ENCODE measurements around the gene LEAP2.
"Not testable (repeated sequence)": the region's sequence is repeated elsewhere in the genome, so short reads cannot be mapped to it uniquely, and the experiment has no call there.

LEAP2 gene

DNA sequence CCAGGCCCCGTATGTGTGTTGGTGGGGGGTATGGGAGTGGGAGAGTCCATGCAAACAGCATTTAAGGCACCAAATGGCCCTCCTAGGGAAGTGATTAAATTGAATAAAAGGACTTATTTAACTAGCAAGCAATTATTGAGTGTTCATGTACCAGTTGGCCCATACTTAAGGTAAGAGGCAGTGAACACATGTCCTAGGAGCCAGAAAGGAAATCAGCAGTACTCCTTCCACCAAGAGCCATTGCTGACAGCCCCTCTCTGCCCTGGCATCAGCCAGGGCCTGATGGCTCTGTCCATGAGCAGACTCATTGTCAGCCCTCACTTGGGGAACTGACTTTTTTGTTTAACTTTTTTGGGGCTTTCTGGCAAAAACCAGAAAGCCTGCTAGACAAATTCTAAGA, 32.6 kb upstream of the LEAP2 start:
- no peak for DNase-seq (ENCODE audit: low spot score)

DNA sequence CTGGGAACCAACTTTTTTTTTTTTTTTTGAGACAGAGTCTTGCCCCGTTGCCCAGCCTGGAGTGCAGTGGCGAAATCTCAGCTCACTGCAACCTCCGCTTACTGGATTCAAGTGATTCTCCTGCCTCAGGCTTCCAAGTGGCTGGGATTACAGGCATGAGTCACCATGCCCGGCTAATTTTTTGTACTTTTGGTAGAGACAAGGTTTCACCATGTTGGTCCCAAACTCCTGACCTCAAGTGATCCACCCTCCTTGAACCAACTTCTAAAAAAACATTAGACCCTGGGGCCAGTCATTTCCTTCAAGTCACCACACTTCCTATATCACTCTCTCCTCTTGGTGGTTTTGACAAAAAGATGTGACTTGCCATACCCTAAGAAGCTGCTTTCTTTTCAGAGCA, 32.2 kb upstream of the LEAP2 start:
- no peak for DNase-seq (ENCODE audit: low spot score)

DNA sequence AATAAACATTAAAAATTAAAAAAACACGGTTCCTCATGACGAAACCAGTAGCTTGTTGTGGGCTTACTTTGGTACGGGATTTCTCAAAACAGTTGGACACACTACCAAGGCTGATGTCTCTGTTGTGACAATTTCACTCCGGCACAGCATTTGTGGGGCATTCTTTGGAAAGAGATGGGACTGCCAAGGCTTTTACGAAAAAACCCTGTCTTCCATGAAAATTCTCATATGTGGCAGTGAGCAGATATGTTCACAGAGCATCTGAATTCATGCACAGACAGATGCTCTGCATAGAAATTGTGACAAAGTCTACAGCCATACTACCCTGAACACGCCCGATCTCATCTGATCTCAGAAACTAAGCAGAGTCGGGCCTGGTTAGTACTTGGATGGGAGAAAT, 25.2 kb upstream of the LEAP2 start:
- no peak for DNase-seq (ENCODE audit: low spot score)

DNA sequence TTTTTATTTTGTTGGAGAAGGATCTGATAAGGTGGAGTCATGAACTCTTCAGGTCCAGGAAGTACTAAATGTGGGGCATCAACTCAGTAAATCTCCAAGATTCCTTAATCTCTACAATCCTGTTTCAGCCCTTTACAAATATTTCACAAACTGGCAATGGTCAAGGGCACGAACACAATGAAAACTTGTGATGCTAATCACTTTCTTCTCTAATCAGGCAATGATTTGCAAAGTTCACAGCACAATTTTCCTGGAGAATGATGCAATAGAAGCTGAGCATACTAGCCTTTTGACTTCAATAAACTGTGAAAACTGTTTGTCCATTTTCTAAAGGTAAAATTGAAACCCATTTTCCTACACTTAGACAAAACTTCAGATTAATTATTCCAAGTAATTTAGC, 24.1 kb upstream of the LEAP2 start:
- DNase-seq (ENCODE audit: low spot score), result no peak

DNA sequence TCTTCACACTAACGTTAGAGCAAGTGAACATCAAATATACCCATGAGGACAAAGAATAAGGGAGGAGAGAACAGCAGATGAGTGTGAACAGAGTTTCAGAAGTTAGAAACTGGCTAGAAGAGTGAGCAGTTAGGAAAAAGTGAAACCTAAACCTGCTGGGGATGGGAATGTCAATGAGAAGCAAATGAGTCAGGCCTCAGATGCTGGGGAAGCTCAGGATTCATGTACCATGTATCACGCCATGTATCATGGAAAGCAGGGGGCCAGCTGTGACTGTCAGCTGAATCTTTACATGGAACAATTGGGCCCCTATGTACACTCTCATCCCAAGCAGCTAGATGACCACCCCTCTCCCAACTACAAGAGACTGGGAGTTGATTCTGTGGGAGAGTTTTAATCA, 23.4 kb upstream of the LEAP2 start:
- DNase-seq (ENCODE audit: low spot score), result no peak

DNA sequence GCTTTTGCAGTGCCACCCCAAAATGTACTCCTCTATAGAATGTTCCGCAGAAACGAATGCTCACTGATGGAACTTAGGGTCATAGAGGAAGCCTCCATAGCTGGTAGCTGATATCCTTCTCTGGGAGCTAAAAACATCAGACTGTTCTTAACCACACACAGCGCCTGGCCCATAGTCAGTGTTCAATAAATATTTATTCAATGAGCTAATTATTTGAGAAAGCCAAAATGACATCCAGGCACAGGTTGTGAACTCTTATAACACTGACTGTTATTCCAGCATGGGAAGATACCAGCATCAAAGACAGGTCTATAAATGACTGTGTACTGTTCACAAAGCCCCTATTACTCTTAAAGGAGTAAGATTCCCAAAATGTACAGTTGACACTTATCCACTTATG, 20.1 kb upstream of the LEAP2 start:
- DNase-seq (ENCODE audit: low spot score), result no peak

DNA sequence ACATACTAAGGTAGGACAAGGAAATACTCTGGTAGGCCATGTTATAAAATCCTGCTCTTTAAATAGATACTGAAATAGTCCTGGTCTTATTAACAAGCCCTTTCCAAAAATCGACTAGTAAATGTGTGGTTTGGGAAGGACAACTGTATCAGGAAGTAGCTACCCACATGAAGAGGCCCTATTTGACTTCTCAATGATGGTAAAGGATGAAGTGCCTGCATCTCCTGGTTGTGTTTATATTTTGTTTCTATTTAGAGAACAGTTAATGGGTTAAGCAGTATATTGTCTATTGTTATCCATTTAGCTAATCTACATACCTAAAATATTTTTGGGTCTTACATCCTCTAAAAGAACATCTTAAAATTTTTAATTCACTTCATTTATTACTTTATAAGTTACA, 19.7 kb upstream of the LEAP2 start:
- no peak for DNase-seq (ENCODE audit: low spot score)

DNA sequence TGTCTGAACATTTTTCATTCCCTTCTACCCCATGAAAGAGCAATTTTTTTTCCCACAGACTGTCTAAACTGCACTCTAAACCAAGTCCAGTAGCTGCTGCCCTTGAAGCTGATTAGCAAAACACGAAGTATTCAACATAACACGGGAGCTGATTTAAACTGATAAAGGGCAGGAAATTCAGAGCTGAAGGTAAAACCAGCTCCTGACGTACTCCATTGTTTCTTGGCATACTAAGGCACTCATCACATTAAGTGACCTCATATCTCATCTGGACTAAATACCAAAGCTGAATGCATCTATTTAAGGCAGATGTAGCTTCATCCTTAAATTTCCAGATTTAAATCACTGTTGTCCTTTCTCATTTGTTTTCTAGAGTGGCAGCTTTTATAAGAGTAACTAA, 19.2 kb upstream of the LEAP2 start:
- no peak for DNase-seq (ENCODE audit: low spot score)

DNA sequence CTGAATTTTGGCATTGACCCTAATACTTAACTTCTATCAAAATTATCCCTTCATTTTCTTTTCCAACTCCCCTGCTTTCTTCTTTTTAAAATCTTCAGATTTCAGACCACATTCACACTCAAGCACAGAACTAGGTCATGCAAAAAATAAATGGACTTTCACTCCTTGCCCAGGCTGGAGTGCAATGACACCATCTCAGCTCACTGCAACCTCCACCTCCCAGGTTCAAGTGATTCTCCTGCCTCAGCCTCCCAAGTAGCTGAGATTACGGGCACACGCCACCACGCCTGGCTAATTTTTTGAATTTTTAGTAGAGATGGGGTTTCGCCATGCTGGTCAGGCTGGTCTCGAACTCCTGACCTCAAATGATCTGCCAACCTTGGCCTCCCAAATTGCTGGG, 18.5 kb upstream of the LEAP2 start:
- DNase-seq (ENCODE audit: low spot score), result not testable (repeated sequence)

DNA sequence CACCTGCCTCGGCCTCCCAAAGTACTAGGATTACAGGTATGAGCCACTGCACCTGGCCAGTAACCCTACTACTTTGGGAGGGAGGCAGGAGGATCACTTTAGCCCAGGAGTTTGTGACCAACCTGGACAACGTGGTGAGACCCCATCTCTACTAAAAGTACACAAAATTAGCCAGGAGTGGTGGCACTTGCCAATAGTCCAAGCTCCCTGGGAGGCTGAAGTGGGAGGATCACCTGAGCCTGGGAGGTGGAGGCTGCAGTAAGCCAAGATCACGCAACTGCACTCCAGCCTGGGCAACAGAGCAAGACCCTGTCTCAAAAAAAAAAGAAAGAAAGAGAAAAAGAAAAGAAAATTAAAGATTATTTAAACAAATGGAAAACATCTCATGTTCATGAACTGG, 17.5 kb upstream of the LEAP2 start:
- DNase-seq (ENCODE audit: low spot score), result no peak

DNA sequence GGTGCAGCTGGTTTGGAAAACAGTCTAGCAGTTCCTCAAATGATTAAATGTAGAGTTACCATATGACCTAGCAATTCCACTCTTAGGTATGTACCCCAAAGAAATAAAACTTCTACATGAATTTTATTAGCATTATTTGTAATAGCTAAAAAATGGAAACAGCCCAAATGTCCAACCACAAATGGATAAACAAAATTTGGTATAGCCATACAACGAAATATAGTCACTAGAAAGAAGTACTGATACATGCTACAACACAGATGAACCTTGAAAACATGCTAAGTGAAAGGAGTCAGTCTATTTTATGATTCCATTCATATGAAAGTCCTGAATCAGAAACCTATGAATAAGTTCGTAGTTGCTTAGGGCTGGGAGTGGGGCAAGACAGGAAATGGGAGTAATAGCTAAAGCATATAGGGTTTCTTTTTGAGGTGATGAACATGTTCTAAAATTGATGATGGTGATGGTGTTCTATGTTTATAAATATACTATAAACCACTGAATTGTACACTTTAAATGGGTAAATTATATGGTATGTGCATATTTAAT, 13.5 kb upstream of the LEAP2 start:
- no peak for DNase-seq (ENCODE audit: low spot score)

DNA sequence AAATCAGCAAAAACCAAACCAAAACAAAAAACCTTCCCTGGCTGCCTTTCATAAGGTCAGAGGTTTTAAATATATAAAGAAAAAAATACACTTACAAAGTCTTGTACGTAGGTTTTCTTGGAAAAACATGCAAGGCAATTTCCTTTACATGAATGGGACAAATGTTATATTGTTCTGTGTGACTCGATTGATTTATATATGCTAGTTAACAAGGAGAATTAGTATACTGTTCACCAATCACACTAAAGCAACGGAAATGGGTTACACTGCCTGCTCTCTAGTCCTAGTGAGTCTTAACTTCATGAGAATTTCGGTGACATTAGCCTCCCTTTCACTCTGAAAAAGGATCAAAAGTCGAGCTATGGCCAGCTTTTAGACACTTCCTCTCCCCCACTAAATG, 12.7 kb upstream of the LEAP2 start:
- DNase-seq (ENCODE audit: low spot score), result no peak

DNA sequence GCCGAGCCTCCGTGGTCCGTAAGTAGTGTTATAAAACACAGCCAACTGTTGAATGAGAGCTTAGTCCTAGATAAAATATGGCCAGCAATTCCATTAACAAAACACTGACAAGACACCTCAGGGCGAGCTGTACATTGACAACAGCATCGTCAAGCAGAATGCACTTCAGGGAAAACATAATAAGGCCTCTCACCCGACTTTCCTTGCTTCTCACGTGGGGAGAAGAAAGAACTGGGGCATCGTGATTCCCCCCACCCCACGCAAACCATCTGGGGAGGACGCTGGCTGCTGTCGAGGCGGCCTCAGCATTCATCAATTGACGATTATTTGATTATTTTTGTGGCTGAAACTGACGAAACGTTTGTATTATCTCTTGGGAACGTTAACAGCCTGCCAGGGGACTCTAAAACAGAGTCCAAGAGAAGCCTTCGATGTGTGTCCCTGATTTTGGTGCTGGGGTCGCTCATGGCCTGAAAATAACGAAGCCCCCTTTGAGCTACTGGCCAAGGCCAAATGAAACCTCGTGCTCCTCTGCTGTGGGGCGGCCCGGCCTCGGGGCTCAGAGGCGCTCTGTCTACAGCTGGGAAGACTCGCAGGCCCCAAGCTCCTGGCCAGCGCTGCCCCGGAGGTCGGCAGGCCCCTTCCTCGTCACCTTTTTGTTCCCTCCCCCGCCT, 7.7 kb upstream of the LEAP2 start:
- no peak for DNase-seq (ENCODE audit: low spot score)

DNA sequence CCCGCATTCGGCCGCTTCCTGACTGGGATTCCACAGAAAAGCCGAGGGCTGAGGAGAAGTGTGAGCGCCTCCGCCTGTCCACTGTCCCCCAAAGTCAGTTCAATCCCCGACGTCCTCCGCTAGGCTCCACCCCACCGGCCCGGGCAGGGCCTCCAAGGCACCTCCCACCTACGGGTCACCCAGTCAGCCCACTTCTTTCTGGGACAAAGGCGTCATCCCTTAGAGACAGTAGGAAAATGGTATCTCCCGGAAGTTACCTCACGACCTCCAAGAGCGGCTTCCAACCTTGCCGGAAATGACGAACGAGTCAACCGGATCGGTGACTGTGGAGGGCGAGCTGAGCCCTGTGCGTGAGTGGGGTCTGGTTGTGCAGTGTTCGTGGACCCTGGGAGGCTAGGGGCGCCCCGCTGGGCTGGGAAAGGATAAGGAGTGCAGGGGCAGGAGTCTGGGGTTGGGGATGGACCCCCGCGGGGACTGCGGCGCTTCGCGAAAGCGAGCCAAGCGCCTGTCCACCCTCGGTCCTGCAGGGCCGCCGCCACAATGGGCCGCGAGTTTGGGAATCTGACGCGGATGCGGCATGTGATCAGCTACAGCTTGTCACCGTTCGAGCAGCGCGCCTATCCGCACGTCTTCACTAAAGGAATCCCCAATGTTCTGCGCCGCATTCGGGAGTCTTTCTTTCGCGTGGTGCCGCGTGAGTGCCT, 7.0 kb upstream of the LEAP2 start, which contains the start of the genes GDF9 and UQCRQ:
GDF9 (minus strand) TSS at position 128 of the 704 bp plus-strand sequence. CDS start 1,936 bp downstream, outside the sequence.
UQCRQ (plus strand) TSS at position 301 of the 704 bp plus-strand sequence; CDS start at position 541, 240 bp downstream.
- peak; percentile 96 for DNase-seq (ENCODE audit: low spot score)

DNA sequence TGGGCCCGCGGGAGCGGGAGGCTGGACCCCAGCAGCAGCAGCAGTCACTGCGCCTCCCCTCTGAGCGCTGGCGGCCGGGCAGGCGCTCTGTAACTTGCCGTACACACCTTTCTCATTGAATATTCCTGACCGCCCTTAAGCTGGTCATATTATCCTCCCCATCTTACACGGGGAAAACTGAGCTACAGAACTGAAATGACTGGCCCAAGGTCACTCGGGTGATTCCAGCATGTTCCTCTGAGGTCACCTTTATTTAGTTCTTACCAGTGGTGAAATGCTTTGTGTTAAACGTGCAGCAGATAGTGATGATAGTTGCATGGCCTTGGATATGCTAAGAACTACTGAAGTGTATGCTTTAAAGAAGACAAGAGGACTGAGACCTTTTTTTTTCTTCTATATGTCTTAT, 6.4 kb upstream of the LEAP2 start:
- DNase-seq (ENCODE audit: low spot score), result no peak

DNA sequence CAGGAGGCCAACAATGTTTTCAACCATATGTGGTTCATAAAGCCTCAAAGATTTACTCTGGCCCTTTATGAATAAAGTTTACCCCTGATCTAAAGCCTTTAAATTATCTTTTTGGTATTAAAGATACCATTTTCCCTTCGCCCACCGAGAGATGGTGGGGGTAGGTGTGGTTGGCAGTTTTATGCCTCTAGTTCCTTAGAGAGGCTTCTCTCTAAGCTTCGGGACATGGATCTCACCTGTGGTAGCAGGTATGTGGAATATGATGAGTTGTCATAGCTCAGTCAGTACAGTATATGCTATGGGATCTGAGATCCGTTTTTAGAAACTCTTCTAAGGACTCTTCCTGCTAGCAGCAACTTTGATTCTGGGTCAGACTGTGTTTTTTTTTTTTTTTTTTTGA, 4.7 kb upstream of the LEAP2 start:
- DNase-seq (ENCODE audit: low spot score), result no peak

DNA sequence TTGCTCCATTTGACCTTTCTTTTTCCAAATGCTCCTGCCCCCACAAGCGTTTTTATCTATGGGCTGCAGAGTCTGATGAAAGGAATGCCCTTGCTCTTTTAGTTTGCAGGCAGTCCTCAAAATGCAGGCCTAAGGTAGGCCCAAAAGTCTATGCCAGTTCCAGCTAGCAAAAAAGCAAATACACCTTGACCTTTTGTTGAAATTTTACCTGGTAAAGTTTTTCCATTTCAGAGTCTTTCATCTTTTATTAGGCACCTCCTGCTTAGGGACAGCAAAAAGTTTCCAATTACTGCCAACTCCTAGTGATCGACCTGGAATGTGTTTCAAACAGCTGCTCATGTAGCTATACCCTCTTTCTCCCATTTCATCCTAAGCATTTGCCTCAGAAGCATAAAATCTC, 2.7 kb upstream of the LEAP2 start:
- no peak for DNase-seq (ENCODE audit: low spot score)

DNA sequence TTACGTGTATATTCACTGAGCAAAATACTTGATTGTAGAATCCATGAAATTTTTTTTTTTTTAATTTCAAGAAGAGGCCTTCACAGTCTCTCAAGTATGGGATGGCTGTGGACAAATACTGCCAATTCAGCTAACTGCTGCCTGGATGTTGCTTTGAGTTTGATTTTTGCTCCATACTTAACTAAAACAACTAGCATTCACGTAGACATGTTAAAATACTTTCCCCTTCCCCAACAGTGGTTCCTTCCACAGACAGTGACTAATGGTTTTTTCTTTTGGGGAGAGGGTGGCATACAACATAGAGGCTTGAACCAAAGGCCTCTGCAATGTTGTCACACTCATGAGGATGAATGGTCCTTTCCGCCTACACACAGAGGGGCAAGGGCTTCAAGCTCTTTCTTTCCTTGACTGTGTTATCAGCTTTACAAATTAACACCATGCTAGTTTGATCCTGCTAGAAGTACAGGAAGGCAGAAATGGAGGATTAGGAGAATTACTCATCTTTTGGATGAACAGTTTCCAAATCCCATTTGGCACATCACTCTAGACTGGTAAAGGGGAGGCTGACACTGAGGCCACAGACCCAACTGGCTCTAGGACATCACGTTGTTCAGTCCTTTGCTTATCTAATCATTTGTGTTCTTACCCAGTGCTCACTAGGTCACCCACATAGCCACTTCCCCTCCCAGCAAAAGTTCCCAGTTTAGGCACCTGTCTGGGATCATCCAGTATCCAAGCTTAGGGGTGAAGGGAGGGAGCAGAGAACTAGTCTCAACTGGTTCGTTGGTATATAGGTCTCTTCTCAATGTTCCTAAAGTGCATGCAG, 1.8 kb upstream of the LEAP2 start:
- no peak for DNase-seq (ENCODE audit: low spot score)

DNA sequence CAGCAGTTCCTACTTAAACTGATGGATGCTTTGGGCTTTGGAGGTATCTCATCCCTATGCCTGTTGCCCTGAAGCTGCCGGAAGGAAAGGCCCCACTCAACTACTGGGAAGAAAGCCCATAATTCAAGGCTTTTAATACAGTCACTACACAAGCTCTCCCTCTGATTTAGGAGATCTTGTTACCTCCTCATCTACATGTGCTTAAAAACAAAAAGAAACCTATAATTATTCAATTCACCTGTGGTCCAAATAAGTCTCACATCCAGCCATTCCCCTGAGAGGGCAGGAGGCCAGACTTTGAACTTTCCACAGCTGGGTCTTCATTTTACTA, 715 bp upstream of the LEAP2 start:
- DNase-seq (ENCODE audit: low spot score), result no peak

DNA sequence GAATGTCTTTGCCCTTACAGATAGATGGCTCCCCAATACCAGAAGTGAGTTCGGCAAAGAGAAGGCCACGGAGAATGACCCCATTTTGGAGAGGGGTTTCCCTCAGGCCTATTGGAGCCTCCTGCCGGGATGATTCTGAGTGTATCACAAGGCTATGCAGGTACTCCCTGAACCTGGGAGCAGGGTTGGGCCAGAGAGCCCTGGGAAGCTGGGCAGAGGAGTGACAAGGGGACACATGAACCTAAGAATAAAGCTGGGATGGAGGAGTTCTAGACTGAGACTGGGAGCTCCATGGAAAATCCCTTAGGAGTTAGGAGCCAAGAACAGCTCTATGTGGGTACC, 433 bp downstream of the LEAP2 start:
- DNase-seq (ENCODE audit: low spot score), result no peak

DNA sequence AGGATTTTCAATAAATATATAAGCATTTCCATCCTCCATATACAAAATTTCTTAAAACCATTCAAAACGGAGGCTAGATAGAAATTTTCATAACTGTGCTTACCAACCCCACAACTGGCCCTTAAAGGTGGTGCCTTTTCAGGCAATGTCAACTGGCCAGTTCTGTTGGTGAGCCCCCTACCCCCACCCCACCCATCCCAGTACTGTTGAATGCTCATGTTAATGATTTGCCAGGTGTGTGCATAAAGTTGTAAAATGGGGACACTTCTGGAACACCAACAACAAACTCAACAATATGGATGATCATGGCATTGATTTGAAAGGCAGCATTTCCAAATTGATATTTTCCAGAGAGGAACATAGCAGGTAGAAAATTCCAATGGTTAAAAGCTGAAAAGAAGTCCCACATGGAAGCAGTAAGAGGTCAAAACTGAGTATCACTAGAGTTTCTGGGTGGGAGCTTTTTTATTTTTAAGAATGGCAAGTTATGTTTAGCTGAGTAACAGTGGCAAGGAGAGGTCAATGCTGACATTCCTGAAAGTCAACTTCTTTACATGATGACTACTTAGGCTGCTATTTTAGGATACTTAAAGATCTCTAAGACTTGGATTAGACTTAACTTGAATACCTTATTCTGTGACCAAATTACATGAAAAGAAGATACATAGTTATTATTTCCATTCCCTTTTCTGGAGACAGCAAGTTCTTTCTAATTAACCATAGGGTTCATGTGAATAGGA, 2.7 kb downstream of the LEAP2 start:
- peak; percentile 39 for DNase-seq (ENCODE audit: low spot score)

DNA sequence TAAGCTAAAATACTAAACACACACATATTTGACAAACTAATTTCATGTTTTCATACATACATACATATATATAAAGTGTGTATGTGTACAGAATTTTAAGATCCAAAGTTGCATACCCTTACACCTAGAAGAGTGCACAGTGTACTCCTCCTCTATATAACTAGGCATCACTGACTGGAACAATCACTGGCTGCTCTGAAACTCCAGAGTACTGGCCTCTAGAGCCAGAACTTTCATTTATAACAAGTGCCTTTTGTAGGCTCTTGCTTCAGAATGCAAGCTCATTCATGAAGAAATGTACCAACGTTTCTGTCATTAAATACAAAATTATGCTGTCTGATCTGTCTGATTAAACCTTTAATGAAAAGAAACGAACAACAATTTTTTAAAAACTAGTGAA, 4.0 kb downstream of the LEAP2 start:
- no peak for DNase-seq (ENCODE audit: low spot score)

Data from hepatic stellate cell (primary cell).